Vagina (tissue), 2 donors: ENCODE measurements around the gene CISD3. TPM values are rescaled to one million over a fixed set of nuclear protein-coding genes. Genes with fewer than 3 reads are reported as not detected.
"Not testable (repeated sequence)": the region's sequence is repeated elsewhere in the genome, so short reads cannot be mapped to it uniquely, and the experiment has no call there.

Experiments
- DNase-seq, 2 donors: peaks; one replicate each; pipeline ENCODE4 v3.0.0-alpha.2; 2017; ENCODE audit errors: extremely low spot score in 2 of 2
- H3K27ac ChIP-seq: fragments of 200-600 bp; sonication (generic); one replicate; pipeline ENCODE4 v1.5.1; 2019
- H3K27me3 ChIP-seq: fragments of 200-600 bp; sonication (generic); one replicate; pipeline ENCODE4 v1.5.1; 2019
- H3K36me3 ChIP-seq, 2 donors: fragments of 200-600 bp; sonication (generic); one replicate each; pipeline ENCODE4 v1.5.1; 2017 to 2019
- H3K4me1 ChIP-seq: fragments of 200-600 bp; sonication (generic); one replicate; pipeline ENCODE4 v1.5.1; 2019
- H3K4me3 ChIP-seq, 2 donors: fragments of 200-600 bp; sonication (generic); 1 replicate in 1 of 2; 2 replicates in 1 of 2; pipeline ENCODE4 v1.5.1; 2016 to 2019
- H3K9me3 ChIP-seq: fragments of 200-600 bp; sonication (generic); one replicate; pipeline ENCODE4 v1.5.1; 2019
- CTCF ChIP-seq, 3 experiments: fragments of 450-650 bp in 2 of 3; fragments of 200-600 bp in 1 of 3; sonication (generic) in 1 of 3; IDR thresholded peaks; one replicate each; pipeline ENCODE4 v1.5.1; 2017 to 2019; ENCODE audit warnings: antibody characterized with exemption in 3 of 3, mild to moderate bottlenecking in 2 of 3, moderate library complexity in 2 of 3
- POLR2A ChIP-seq, 2 donors: fragments of 450-650 bp; IDR thresholded peaks; one replicate each; pipeline ENCODE4 v1.6.1; 2017; ENCODE audit warnings: antibody characterized with exemption in 2 of 2, mild to moderate bottlenecking in 2 of 2, moderate library complexity in 2 of 2
- POLR2AphosphoS5 ChIP-seq, 2 donors: sonication (generic); formaldehyde crosslinking; IDR thresholded peaks; one replicate each; pipeline ENCODE4 v1.9.0; 2017; ENCODE audit warnings: antibody characterized with exemption in 2 of 2, mild to moderate bottlenecking in 2 of 2, low read depth in 1 of 2; ENCODE audit not compliant: insufficient read depth in 1 of 2
- intact Hi-C: fragments of 100-400 bp; cut with DNase I; formaldehyde crosslinking; loops from one replicate; pipeline ENCODE4 v1.15.1; 2023
- total RNA-seq: library from RNA; depleted of rRNA; stranded (reverse); fragments of >200 nt; gene quantifications from one replicate; pipeline ENCODE4 v1.2.3, GENCODE V29; 2016

CISD3 gene
- total RNA-seq, 1 donor from 2014 or later, result 12.8 TPM

DNA sequence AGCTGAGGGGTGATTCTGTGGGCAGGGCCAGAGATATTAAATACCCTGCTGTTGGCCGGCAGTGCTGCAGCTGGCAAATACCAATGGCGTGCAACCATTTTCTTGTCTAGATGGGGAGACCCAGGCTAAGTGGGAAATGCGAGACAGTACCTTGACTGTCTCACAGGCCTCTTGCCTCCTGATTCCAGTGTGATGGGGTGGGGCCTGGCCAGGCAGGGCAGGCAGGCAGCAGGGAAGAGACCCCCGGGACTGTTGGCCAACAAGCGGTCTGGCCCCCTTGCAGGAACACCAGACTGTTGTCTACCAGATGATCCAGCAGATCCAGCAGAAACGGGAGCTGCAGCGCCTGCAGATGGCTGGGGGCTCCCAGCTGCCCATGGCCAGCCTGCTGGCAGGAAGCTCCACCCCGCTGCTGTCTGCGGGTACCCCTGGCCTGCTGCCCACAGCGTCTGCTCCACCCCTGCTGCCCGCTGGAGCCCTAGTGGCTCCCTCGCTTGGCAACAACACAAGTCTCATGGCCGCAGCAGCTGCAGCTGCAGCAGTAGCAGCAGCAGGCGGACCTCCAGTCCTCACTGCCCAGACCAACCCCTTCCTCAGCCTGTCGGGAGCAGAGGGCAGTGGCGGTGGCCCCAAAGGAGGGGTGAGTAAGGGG lies 5.7 kb upstream of the CISD3 start:
- peaks cover 0 to 39% of the 10 kb centered on the region in 2 donors for H3K36me3 ChIP-seq
- intact Hi-C loops, result no loop called here
- no peaks in the 10 kb centered on the region for H3K9me3 ChIP-seq
- H3K4me1 ChIP-seq, result peaks cover 16% of the 10 kb centered on the region
- no peak overlapping the region for H3K4me3 ChIP-seq
- no peak for TF ChIP-seq POLR2A (IDR thresholded peaks at IDR 0.05)
- no peak for TF ChIP-seq CTCF (IDR thresholded peaks at IDR 0.05)
- H3K27me3 ChIP-seq, result no peaks in the 10 kb centered on the region
- no peak for DNase-seq
- H3K27ac ChIP-seq, result no peak overlapping the region

DNA sequence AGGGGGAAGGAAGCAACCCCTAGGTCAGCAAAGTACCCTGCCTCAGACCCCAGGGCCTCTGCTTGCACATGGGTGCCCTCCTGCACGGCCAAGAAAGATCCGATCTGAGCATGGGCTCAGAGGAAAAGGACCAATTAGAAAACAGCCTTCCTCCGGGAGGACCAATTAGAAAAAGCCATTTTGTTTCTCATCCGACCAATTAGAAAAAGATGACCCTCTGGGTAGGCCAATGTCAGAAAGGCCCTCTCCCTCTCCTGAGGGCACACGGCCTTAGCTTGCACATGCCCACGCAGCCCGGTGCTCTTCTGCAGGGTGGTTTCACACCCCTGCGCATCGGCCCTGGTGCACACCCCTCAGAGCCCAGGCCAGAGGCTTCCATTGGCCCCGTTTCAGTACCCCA lies 5.1 kb upstream of the CISD3 start:
- no peak for DNase-seq
- Histone ChIP-seq H3K36me3 (peaks cover 0 to 34% of the 10 kb centered on the region in 2 donors), H3K4me3 (no peak overlapping the region), H3K27me3 (no peaks in the 10 kb centered on the region), H3K9me3 (no peaks in the 10 kb centered on the region), H3K4me1 (peaks cover 19% of the 10 kb centered on the region), H3K27ac (no peak overlapping the region)
- intact Hi-C loops, result no loop called here
- TF ChIP-seq CTCF (IDR thresholded peaks at IDR 0.05) (no peak), POLR2A (IDR thresholded peaks at IDR 0.05) (no peak), POLR2AphosphoS5 (IDR thresholded peaks at IDR 0.05; ENCODE audit: insufficient read depth in 1 of 2, low read depth in 1 of 2) (no peak)

- peaks cover 0 to 23% of the 10 kb centered on the region in 2 donors for H3K36me3 ChIP-seq
- H3K9me3 ChIP-seq, intact Hi-C loops: not testable (repeated sequence)
These were observed 4.0 kb upstream of the CISD3 start for GRCh38 chr17:38726145-38726544.

DNA sequence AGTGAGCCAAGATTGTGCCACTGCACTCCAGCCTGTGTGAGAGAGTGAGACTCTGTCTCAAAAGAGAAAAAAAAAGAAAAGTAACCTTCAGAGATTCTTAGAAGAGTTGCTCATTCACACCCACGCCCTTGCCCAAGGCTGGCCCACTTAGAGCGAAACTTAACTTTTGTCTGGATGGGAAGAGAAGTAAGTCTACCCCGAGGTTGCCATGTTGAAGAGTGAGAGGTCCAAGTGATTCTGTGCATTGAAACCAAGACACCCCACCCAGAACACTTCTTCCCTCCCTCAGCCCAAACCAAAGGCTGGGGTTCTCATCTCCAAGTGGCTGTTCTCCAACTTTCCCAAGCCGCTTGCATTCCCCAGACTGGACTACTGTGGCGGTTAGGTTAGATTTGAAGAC lies 2.4 kb upstream of the CISD3 start:
- Histone ChIP-seq H3K4me3 (no peak overlapping the region), H3K36me3 (peaks cover 0 to 12% of the 10 kb centered on the region in 2 donors), H3K27ac (no peak overlapping the region), H3K9me3 (no peaks in the 10 kb centered on the region), H3K4me1 (peaks cover 42% of the 10 kb centered on the region), H3K27me3 (no peaks in the 10 kb centered on the region)
- intact Hi-C loops, result no loop called here
- no peak for TF ChIP-seq POLR2AphosphoS5 (IDR thresholded peaks at IDR 0.05; ENCODE audit: insufficient read depth in 1 of 2, low read depth in 1 of 2)
- no peak for TF ChIP-seq POLR2A (IDR thresholded peaks at IDR 0.05)
- TF ChIP-seq CTCF (IDR thresholded peaks at IDR 0.05), result no peak
- DNase-seq, result no peak

More at GRCh38 chr17:38726145-38726544, 4.0 kb upstream of the CISD3 start:
- not testable (repeated sequence) for H3K27me3 ChIP-seq, DNase-seq, H3K27ac ChIP-seq, H3K4me3 ChIP-seq
- H3K4me1 ChIP-seq, result peaks cover 28% of the 10 kb centered on the region

DNA sequence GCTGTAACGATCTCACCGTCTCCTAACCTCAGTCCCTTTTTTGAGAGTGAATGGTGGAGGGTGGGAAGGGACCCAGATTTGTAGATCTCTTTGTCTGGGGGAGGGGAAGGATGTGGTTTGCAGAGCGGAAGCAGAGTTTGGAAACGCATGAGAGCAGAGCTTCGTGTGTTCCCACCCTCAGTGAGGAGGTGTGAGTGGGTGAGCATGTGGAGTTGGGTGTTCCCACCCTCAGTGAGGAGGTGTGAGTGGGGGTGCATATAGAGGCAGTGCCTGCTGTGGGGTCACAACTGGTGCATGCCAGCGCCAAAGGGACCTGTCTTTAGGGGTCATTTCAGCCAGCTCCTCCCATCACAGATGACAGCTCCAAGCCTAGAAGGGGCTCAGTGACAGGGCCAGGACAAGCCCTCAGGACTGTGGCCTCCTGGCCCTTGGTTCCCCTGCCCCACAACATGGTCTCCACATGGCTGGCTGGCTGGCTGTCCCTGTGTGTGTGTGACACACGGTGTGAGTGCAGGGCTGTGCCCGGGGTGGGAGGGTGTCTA lies 1.8 kb upstream of the CISD3 start:
- H3K4me3 ChIP-seq, result no peak overlapping the region
- peaks cover 0 to 12% of the 10 kb centered on the region in 2 donors for H3K36me3 ChIP-seq
- peaks cover 42% of the 10 kb centered on the region for H3K4me1 ChIP-seq
- no peaks in the 10 kb centered on the region for H3K27me3 ChIP-seq
- intact Hi-C loops, result no loop called here
- TF ChIP-seq POLR2AphosphoS5 (IDR thresholded peaks at IDR 0.05; ENCODE audit: insufficient read depth in 1 of 2, low read depth in 1 of 2) (peak in 1 of 2 donors; percentile 11), CTCF (IDR thresholded peaks at IDR 0.05) (no peak)
- H3K9me3 ChIP-seq, result no peaks in the 10 kb centered on the region
- H3K27ac ChIP-seq, result no peak overlapping the region
- no peak for DNase-seq
